NT2/D1 (cell line): Measurements from ENCODE around the gene RAVER1.
"Not testable (repeated sequence)": the region's sequence is repeated elsewhere in the genome, so short reads cannot be mapped to it uniquely, and the experiment has no call there.

Experiments
- SUZ12 ChIP-seq: IDR thresholded peaks from 2 replicates; pipeline ENCODE4 v1.6.1; 2011; ENCODE audit not compliant: insufficient read length, insufficient read depth; ENCODE audit errors: extremely low read depth
- YY1 ChIP-seq: IDR thresholded peaks from 2 replicates; pipeline ENCODE4 v1.6.1; 2011; ENCODE audit not compliant: insufficient read length, insufficient read depth

DNA sequence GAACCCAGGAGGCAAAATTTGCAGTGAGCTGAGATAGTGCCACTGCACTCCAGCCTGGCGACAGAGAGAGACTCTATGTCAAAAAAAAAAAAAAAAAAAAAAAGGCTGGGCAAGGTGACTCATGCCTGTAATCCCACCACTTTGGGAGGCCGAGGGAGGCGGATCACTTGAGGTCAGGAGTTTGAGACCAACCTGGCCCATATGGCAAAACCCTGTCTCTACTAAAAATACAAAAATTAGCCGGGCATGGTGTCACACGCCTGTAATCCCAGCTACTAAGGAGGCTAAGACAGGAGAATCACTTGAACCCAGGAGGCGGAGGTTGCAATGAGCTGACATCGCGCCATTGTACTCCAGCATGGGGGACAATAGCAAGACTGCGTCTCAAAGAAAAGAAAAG is 3.4 kb upstream of the RAVER1 start:
- TF ChIP-seq SUZ12, YY1: not testable (repeated sequence)
